GM19324 (cell line): ENCODE measurements around the gene ATF5.
A peak's percentile ranks its signal among the peaks of the same experiment; 100 is the strongest.
"Not testable (repeated sequence)": the region's sequence is repeated elsewhere in the genome, so short reads cannot be mapped to it uniquely, and the experiment has no call there.

ENCODE experiments used
- ATAC-seq: cut with Tn5 transposase; IDR thresholded peaks from one replicate; pipeline ENCODE4 v1.9.1; 2021; ENCODE audit warnings: mild to moderate bottlenecking, moderate library complexity; ENCODE audit not compliant: unreplicated experiment, low FRiP score

Gene ATF5

DNA sequence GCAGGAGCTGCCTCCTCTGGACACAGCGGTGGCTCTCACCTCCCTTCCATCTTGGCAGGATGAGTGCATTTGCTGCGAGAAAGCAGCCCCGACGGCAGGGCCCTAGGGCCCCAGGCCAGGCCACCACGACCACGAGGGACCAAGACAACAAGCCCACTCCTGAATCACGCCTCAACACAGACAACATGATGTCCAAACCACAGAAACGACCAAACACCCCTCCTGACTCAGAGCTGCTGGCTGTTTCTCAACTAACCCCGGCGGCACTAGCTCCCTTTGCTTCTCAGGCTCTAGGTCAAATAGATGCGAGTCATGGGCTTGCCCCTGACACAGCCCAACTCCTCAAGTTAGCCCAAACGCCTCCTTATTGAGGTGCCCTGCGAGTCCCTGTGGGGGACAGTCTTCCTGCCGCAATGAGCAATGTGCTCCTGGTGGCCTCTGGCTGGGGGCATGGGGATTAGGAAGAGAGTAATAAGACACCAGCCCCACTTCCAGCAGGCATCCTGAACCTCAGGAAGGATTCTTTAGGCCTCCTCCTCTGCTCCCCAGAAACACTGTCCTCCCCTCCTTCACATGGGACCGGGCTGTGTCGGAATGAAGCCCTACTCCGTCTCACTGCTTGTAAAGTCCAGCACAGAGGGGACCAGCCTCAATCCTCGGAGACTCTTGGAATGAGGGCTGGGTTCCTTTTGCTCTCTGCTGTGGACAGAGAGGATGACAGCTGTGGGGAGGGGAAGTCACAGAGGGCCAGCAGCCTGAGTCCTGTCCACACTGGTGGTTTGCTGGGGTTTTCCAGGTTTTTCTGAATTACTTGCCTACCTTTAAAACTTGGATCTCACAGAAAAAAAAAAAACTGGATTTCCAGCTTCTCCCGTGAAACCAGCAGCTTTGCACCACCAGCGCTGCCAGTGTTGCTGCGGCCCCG is 6.9 kb upstream of the ATF5 start:
- ATAC-seq = no peak

GRCh38 chr19:49923055-49924003 is 5.7 kb upstream of the ATF5 start:
- no peak for ATAC-seq

- ATAC-seq = no peak
Measured at GRCh38 chr19:49924004-49924880, 4.8 kb upstream of the ATF5 start.

DNA sequence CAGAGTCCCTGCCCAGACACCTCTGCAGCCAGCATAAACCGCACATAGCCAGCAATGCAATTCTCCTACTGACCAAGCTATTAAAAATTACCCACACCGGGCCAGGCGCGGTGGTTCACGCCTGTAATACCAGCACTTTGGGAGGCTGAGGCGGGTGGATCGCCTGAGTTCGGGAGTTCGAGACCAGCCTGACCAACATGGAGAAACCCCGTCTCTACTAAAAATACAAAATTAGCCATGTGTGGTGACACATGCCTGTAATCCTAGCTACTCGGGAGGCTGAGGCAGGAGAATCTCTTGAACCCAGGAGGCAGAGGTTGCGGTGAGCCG is 4.2 kb upstream of the ATF5 start:
- not testable (repeated sequence) for ATAC-seq

DNA sequence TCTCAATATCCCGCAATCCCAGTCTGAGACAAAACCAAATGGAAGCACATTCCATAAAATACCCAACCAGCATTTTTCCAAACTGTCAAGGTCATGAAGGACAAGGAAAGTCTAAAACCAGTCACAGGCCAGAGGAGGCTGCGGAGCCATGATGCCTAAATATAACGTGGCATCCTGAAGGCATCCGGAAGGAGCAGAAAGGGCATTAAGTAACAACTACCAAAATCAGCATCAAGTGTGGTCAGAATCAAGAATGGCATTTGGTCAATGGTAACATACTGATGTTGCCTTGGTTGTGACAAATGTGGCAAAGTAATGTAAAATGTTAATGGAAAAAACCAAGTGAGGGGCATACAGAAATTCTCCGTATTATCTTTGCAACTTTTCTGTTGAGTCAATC is 3.5 kb upstream of the ATF5 start:
- ATAC-seq = no peak

GRCh38 chr19:49926515-49926914 is 2.5 kb upstream of the ATF5 start:
- ATAC-seq = no peak

DNA sequence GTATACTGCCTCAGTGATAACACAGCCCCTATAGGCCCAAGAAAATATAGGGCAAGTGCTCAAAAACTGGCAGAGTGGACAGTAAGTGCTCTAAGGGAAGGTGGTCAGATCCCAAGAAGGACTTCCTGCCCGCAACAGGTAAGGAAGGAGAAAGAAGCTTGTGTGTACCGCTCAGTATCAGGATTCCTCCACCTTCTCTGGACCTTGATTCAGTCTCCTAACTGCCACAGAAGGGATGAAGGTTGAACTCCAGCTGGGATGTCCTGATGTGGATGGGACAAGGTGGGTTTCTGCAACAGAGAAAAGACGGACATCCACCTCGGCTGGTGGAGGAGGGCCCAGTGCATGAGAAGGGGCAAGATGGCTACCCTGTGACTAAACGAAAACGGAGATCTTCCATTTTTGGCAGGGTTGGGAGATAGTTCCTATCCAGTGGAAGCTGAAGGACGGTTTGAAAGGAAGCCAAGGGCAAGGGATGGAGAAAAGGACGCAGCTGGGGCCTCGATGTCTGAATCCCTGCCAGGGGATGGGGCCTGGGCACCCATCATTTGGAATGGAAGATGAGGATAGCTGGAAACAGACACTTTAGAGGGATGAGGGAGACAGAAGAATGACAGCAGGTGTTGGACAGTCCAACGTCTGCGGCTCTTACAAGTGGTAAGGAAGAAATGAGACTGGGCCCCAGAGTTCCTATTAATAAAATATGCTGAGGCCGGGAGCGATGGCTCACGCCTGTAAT is 1.3 kb upstream of the ATF5 start:
- no peak for ATAC-seq

DNA sequence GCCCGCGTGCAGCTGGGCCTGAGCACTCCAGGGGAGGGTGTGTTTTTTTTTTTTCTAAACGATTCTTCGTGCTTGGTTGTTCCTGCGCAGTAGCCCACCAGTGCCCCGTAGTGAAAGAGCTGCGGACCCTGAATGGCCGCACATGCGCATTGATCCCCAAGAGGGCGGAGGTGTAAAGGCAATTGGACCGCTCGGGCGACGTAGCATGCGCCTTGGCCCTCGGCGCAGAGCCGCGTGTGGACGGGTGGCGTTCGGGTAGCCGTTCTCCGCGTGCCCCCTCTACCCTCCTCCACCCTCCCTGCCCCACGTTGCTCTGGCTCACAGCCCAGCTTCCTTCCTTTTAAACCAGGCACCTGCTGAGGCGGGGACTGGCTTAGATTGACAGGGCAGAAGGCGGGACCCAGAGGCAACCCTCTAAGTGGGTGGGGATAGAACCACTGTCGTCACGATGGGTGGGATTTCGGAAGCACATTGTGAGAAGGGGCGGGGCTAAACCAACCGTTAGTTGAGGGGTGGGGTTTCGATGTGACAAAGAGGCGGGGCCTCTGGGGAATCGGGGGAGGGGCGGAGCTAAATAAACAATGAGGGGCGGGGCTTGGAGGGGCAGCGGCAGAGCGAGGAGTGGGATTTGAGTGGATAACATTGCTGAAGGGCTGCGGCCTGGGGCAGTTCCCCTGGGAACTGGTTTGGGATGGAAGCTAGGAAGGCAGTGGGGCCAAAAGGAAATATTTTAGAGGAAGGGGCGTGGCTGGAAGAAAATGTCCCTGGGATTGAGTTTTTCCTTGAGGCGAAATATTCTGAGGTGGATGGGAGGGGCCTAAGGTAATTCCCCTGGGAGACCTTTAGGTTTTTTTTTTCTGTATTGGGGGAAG is 842 bp downstream of the ATF5 start:
- peak; percentile 71 for ATAC-seq

- ATAC-seq = no peak
Measured at GRCh38 chr19:49930483-49931011, 1.5 kb downstream of the ATF5 start.

DNA sequence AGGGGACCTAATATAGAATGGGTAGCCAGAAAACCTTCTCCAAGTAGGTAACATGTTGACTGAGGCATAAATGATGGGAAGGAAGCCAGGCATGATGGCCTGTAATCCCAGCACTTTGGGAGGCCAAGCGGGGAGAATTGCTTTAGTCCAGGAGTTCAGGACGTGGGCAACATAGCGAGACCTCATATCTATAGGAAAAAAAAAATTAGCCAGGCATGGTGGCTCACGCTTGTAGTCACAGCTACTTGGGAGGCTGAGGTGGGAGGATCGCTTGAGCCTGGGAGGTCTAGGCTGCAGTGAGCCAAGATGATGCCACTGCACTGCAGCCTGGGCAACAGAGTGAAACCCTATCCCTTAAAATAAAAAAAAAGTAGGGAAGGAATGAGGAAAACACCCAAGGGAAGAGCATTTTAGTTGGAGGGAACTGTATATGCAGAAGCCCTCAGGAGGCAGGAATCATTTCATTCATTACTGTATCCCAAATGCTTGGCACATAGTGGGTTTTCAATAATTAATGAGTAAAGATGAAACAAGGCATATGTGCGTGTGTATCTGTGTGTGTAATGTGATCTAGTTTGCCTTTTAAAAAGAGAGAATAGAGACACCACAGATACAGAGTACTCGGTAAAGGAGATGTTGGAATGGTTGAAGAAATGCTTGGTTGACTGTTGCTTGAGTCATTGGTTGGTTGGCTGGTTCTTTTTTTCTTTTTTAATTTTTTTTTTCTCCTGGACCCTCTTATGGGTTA is 2.5 kb downstream of the ATF5 start:
- ATAC-seq = no peak

DNA sequence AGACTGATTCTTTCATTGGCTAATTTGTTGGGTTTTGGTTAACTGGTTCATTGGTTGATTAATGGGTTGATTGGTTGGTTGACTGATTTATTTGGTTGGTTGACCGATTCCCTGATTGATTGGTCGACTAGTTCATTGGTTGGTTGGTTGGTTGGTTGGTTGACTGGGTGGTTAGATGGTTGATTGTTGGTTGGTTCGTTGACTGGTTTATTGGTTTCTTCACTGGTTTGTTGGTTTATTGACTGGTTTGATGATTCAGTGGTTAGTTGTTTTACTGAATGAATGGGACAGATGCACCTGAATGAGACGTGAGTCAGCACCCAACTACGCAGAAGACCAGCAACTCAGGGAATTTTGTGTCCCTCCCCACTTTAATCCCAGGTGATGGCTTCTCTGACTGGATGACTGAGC is 3.0 kb downstream of the ATF5 start:
- ATAC-seq = no peak

DNA sequence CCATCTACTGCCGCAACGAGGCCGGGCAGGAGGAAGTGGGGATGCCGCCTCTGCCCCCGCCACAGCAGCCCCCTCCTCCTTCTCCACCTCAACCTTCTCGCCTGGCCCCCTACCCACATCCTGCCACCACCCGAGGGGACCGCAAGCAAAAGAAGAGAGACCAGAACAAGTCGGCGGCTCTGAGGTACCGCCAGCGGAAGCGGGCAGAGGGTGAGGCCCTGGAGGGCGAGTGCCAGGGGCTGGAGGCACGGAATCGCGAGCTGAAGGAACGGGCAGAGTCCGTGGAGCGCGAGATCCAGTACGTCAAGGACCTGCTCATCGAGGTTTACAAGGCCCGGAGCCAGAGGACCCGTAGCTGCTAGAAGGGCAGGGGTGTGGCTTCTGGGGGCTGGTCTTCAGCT is 3.7 kb downstream of the ATF5 start:
- ATAC-seq = no peak

- no peak for ATAC-seq
Measured at GRCh38 chr19:49933643-49934042, 4.6 kb downstream of the ATF5 start.

- no peak for ATAC-seq
Measured at GRCh38 chr19:49936549-49936948, 7.5 kb downstream of the ATF5 start.

- peak; percentile 54 for ATAC-seq
Measured at GRCh38 chr19:49937750-49938381, 8.9 kb downstream of the ATF5 start.

- no peak for ATAC-seq
Measured at GRCh38 chr19:49938662-49939061, 9.7 kb downstream of the ATF5 start.

- no peak for ATAC-seq
Measured at GRCh38 chr19:49939721-49940481, 10.9 kb downstream of the ATF5 start.
